Cardiac muscle cell (in vitro differentiated cells and primary cell): Measurements from ENCODE around the gene REPS2. TPM values are rescaled to one million over a fixed set of nuclear protein-coding genes. Genes with fewer than 3 reads are reported as not detected.
A peak's percentile ranks its signal among the peaks of the same experiment; 100 is the strongest.

Source experiments
- DNase-seq, 2 donors: peaks; one replicate each; pipeline versions ENCODE4 v3.0.0 to v3.0.0-alpha.2; 2010 to 2017; ENCODE audit warnings: low read depth in 1 of 2, low spot score in 1 of 2
- H3K27ac ChIP-seq: fragments of 200-600 bp; sonication (generic); 2 replicates; pipeline ENCODE4 v1.5.1; 2016
- H3K27me3 ChIP-seq: fragments of 200-600 bp; sonication (generic); 2 replicates; pipeline ENCODE4 v1.6.0; 2016; ENCODE audit warnings: control low read depth
- H3K36me3 ChIP-seq: fragments of 200-600 bp; sonication (generic); 2 replicates; pipeline ENCODE4 v1.5.1; 2016; ENCODE audit warnings: control low read depth
- H3K4me1 ChIP-seq: fragments of 200-600 bp; sonication (generic); 2 replicates; pipeline ENCODE4 v1.8.1; 2017; ENCODE audit warnings: low read depth, mild to moderate bottlenecking, mixed run types
- H3K4me3 ChIP-seq: fragments of 200-600 bp; sonication (generic); 2 replicates; pipeline ENCODE4 v1.5.1; 2016; ENCODE audit warnings: mild to moderate bottlenecking
- H3K9me3 ChIP-seq: fragments of 200-600 bp; sonication (generic); 2 replicates; pipeline ENCODE4 v1.5.1; 2017; ENCODE audit warnings: low read depth, mild to moderate bottlenecking, control low read depth
- CTCF ChIP-seq: IDR thresholded peaks from 2 replicates; pipeline ENCODE4 v1.5.1; 2012; ENCODE audit warnings: low read depth, mild to moderate bottlenecking, low read length
- polyA plus RNA-seq: library from polyadenylated mRNA; unstranded; fragments of >200 nt; fragmentation: Nextera tagmentation; extraction: Ambion mirVana; gene quantifications from 2 replicates; pipeline ENCODE4 v1.2.1, GENCODE V29; 2016
- total RNA-seq: library from RNA; depleted of rRNA; stranded (reverse); fragments of >200 nt; gene quantifications from 2 replicates; pipeline ENCODE4 v1.2.3, GENCODE V29; 2016

The REPS2 gene
- total and polyA plus RNA-seq, 2 experiments from 2014 or later = 6.0 to 9.1 TPM

- H3K36me3 ChIP-seq = no peaks in the 10 kb centered on the region
- no peak for DNase-seq
- H3K4me1 ChIP-seq = no peaks in the 10 kb centered on the region
- no peak for TF ChIP-seq CTCF
- no peak overlapping the region for H3K4me3 ChIP-seq
- no peak overlapping the region for H3K27ac ChIP-seq
- H3K9me3 ChIP-seq = no peaks in the 10 kb centered on the region
- H3K27me3 ChIP-seq = no peaks in the 10 kb centered on the region
These were observed 81.9 kb downstream of the REPS2 start for GRCh38 chrX:17028356-17028755.

GRCh38 chrX:17030092-17030491 is 83.6 kb downstream of the REPS2 start:
- no peaks in the 10 kb centered on the region for H3K4me1 ChIP-seq
- no peaks in the 10 kb centered on the region for H3K36me3 ChIP-seq
- no peaks in the 10 kb centered on the region for H3K27me3 ChIP-seq
- no peak overlapping the region for H3K27ac ChIP-seq
- no peak for TF ChIP-seq CTCF
- no peak overlapping the region for H3K4me3 ChIP-seq
- DNase-seq = no peak
- no peaks in the 10 kb centered on the region for H3K9me3 ChIP-seq

- H3K9me3 ChIP-seq = no peaks in the 10 kb centered on the region
- no peaks in the 10 kb centered on the region for H3K27me3 ChIP-seq
- no peaks in the 10 kb centered on the region for H3K36me3 ChIP-seq
- TF ChIP-seq CTCF = no peak
- DNase-seq = peak in 1 of 2 donors; percentile 42
- H3K4me1 ChIP-seq = no peaks in the 10 kb centered on the region
- H3K27ac ChIP-seq = no peak overlapping the region
- no peak overlapping the region for H3K4me3 ChIP-seq
These were observed 84.3 kb downstream of the REPS2 start for GRCh38 chrX:17030580-17031270.

GRCh38 chrX:17031827-17032226 is 85.4 kb downstream of the REPS2 start:
- Histone ChIP-seq H3K27ac (no peak overlapping the region), H3K4me3 (no peak overlapping the region), H3K27me3 (no peaks in the 10 kb centered on the region), H3K4me1 (peaks cover 4% of the 10 kb centered on the region), H3K36me3 (no peaks in the 10 kb centered on the region), H3K9me3 (no peaks in the 10 kb centered on the region)
- DNase-seq = no peak
- no peak for TF ChIP-seq CTCF

GRCh38 chrX:17032351-17032750 is 85.9 kb downstream of the REPS2 start:
- TF ChIP-seq CTCF = no peak
- Histone ChIP-seq H3K27me3 (no peaks in the 10 kb centered on the region), H3K9me3 (no peaks in the 10 kb centered on the region), H3K27ac (no peak overlapping the region), H3K36me3 (no peaks in the 10 kb centered on the region), H3K4me1 (peaks cover 4% of the 10 kb centered on the region), H3K4me3 (no peak overlapping the region)
- DNase-seq = peak in 1 of 2 donors; percentile 85
